Hepatocyte (in vitro differentiated cells): ENCODE measurements around the gene TPD52L2.

ENCODE experiments used
- EZH2 ChIP-seq: fragments of 200-600 bp; sonication (generic); IDR thresholded peaks from 2 replicates; pipeline ENCODE4 v1.6.1; 2016; ENCODE audit warnings: antibody characterized with exemption, mild to moderate bottlenecking, borderline replicate concordance
- EZH2phosphoT487 ChIP-seq: fragments of 200-600 bp; sonication (generic); IDR thresholded peaks from one replicate; pipeline ENCODE4 v1.6.1; 2018; ENCODE audit warnings: antibody characterized with exemption, mild to moderate bottlenecking, low read depth, moderate library complexity; ENCODE audit not compliant: unreplicated experiment, severe bottlenecking
- TF ChIP-seq, protein P1 (sequence below): fragments of 200-600 bp; sonication (generic); IDR thresholded peaks from 2 replicates; pipeline ENCODE4 v1.5.1; 2016; ENCODE audit warnings: antibody characterized with exemption, mild to moderate bottlenecking; ENCODE audit not compliant: poor library complexity

DNA sequence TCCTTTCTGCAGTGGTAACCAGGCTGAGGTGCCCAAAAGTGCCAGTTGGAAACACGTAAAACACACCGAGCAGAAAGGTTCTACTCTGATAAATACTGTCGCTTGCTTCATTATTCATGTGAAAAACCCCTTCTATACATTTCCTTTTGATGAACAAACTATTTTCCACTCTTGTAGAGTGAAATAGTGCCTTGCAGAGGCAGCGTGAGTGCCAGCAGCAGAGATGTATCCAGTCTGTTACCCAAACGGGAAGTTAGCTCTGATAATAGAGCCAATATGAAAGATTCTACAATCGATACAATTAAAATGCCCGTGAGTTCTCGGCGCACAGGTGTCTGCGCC lies 35.5 kb upstream of the TPD52L2 start:
- TF ChIP-seq, protein P1, sequence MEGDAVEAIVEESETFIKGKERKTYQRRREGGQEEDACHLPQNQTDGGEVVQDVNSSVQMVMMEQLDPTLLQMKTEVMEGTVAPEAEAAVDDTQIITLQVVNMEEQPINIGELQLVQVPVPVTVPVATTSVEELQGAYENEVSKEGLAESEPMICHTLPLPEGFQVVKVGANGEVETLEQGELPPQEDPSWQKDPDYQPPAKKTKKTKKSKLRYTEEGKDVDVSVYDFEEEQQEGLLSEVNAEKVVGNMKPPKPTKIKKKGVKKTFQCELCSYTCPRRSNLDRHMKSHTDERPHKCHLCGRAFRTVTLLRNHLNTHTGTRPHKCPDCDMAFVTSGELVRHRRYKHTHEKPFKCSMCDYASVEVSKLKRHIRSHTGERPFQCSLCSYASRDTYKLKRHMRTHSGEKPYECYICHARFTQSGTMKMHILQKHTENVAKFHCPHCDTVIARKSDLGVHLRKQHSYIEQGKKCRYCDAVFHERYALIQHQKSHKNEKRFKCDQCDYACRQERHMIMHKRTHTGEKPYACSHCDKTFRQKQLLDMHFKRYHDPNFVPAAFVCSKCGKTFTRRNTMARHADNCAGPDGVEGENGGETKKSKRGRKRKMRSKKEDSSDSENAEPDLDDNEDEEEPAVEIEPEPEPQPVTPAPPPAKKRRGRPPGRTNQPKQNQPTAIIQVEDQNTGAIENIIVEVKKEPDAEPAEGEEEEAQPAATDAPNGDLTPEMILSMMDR, result no peak
- no peak for TF ChIP-seq EZH2
- no peak for TF ChIP-seq EZH2phosphoT487
